ENCODE measurements around the gene KIF26B. TPM values are rescaled to one million over a fixed set of nuclear protein-coding genes. Genes with fewer than 3 reads are reported as not detected.

KIF26B gene
- total RNA-seq, 1 experiment from 2014 or later, result 1.6 TPM

DNA sequence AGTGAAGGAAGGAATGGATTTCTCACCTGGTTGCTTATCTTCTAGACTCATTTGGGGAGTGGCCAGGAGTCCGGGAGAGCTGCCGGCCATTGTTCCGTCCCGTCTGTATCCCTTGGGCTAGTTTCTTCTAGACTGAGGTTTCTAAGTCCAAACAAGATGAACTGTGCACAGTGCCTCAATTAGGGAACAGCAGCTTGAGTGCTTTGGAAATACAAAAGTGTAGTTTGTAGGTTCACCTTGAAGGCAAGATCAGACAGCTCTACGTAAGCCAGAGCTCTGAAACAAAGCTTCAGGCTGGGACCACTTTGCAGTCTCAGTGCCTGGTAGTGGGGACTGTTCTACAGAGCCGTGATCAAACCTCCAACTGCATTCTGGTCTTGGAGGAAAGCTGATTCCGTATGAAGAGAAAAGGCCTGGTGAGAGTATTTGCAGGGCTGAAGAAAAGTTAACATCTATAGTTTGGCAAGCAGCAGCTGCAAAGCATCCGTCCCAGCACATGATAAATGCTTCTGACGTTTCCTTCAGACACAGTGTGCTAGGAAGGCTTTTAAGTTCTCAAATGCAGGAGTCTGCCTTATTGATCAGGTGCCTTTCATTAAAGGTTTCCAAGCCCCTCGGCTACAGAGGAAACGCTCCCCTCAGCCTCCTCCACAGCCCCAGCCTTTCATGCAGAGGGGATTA, 432.8 kb downstream of the KIF26B start:
- TF ChIP-seq, protein P1, sequence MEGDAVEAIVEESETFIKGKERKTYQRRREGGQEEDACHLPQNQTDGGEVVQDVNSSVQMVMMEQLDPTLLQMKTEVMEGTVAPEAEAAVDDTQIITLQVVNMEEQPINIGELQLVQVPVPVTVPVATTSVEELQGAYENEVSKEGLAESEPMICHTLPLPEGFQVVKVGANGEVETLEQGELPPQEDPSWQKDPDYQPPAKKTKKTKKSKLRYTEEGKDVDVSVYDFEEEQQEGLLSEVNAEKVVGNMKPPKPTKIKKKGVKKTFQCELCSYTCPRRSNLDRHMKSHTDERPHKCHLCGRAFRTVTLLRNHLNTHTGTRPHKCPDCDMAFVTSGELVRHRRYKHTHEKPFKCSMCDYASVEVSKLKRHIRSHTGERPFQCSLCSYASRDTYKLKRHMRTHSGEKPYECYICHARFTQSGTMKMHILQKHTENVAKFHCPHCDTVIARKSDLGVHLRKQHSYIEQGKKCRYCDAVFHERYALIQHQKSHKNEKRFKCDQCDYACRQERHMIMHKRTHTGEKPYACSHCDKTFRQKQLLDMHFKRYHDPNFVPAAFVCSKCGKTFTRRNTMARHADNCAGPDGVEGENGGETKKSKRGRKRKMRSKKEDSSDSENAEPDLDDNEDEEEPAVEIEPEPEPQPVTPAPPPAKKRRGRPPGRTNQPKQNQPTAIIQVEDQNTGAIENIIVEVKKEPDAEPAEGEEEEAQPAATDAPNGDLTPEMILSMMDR (IDR thresholded peaks at IDR 0.05; ENCODE audit: unreplicated experiment), result no peak
- Mint-ChIP-seq H3K27me3 (ENCODE audit: insufficient read depth, unreplicated experiment) (peaks cover 9% of the 10 kb centered on the region), H3K36me3 (ENCODE audit: insufficient read depth, unreplicated experiment) (no peaks in the 10 kb centered on the region), H3K27ac (ENCODE audit: low read depth, unreplicated experiment) (no peak overlapping the region), H3K4me3 (ENCODE audit: unreplicated experiment) (no peak overlapping the region), H3K9me3 (ENCODE audit: unreplicated experiment) (no peaks in the 10 kb centered on the region), H3K4me1 (ENCODE audit: insufficient read depth, unreplicated experiment) (peaks cover 7% of the 10 kb centered on the region)
- CTCF ChIA-PET, result interaction anchor here (0.5 to 1.0 kb wide), 5 partner anchors 9 to 465 kb away, joined by 3 read pairs; no protein-coding TSS in a partner anchor
- DNase-seq (ENCODE audit: unreplicated experiment), result no peak
- intact Hi-C loops (cut with micrococcal nuclease), result loop anchor here (10.0 kb wide), 1 partner anchor 433 kb away; the partner anchor contains the start of gene KIF26B
- POLR2A ChIA-PET, result interaction anchor here (0.6 to 1.2 kb wide), 2 partner anchors 10 to 399 kb away, joined by 3 to 4 read pairs; no protein-coding TSS in a partner anchor
- no TSS peak for BruUV-seq (replicated peaks)

DNA sequence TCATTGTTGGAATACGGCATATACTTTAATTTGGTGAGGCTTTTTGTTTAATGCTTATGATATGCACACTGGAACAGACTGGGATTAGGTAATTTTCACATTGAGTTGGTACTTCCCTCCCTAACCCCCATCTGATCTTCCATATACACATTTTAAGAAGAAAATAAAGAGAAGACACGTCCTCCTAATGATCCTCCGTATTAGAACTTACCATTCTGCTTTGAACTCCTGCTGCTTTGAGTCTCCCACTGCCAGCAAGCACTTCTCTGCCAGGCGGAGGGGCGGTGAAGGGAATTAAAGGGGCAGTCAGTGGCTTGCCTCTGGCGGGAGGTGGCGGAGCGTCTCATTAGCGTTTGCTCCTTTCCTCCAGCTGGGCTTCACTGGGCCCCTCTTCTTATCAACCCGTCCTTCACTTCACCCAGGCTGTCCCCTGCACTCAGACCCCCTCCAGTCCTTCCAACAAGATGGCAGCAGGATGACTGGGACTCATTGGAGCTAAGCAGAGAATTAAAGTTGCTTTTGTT, 433.4 kb downstream of the KIF26B start:
- Mint-ChIP-seq H3K27ac (ENCODE audit: low read depth, unreplicated experiment) (no peak overlapping the region), H3K4me1 (ENCODE audit: insufficient read depth, unreplicated experiment) (peaks cover 7% of the 10 kb centered on the region), H3K4me3 (ENCODE audit: unreplicated experiment) (no peak overlapping the region), H3K36me3 (ENCODE audit: insufficient read depth, unreplicated experiment) (no peaks in the 10 kb centered on the region), H3K27me3 (ENCODE audit: insufficient read depth, unreplicated experiment) (peaks cover 3% of the 10 kb centered on the region), H3K9me3 (ENCODE audit: unreplicated experiment) (no peaks in the 10 kb centered on the region)
- CTCF ChIA-PET, result interaction anchor here (0.5 to 1.0 kb wide), 5 partner anchors 10 to 466 kb away, joined by 3 read pairs; no protein-coding TSS in a partner anchor
- intact Hi-C loops (cut with micrococcal nuclease), result loop anchor here (10.0 kb wide), 1 partner anchor 433 kb away; the partner anchor contains the start of gene KIF26B
- POLR2A ChIA-PET, result interaction anchor here (0.6 to 1.2 kb wide), 2 partner anchors 11 to 398 kb away, joined by 3 to 4 read pairs; no protein-coding TSS in a partner anchor
- TF ChIP-seq, protein P1 (IDR thresholded peaks at IDR 0.05; ENCODE audit: unreplicated experiment), result no peak
- no peak for DNase-seq (ENCODE audit: unreplicated experiment)
- BruUV-seq (replicated peaks), result no TSS peak

DNA sequence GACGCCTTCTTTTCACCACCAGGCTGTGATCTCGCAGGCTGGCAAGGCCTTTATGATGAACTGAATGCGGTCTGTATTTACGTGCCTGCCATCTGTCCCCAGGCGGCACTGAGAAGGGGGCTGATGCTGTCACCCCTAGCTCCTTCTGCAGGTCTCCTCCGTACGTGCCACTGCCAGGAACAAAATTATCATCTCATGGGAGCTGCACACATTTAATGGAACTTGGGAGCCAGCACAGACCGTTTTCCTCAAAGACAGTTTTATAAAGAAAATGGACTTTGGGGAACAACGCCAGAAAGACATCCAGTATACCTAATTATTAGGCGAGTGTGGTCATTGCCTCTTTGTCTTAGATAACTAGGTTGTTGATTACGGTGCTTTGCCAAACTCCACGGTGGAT, 434.5 kb downstream of the KIF26B start:
- Mint-ChIP-seq H3K9me3 (ENCODE audit: unreplicated experiment) (no peaks in the 10 kb centered on the region), H3K4me3 (ENCODE audit: unreplicated experiment) (no peak overlapping the region), H3K36me3 (ENCODE audit: insufficient read depth, unreplicated experiment) (no peaks in the 10 kb centered on the region), H3K4me1 (ENCODE audit: insufficient read depth, unreplicated experiment) (no peaks in the 10 kb centered on the region), H3K27me3 (ENCODE audit: insufficient read depth, unreplicated experiment) (no peaks in the 10 kb centered on the region), H3K27ac (ENCODE audit: low read depth, unreplicated experiment) (no peak overlapping the region)
- TF ChIP-seq, protein P1 (IDR thresholded peaks at IDR 0.05; ENCODE audit: unreplicated experiment), result no peak
- intact Hi-C loops (cut with micrococcal nuclease), result loop anchor here (10.0 kb wide), 1 partner anchor 435 kb away; the partner anchor contains the start of gene KIF26B
- BruUV-seq (replicated peaks), result no TSS peak
- ChIA-PET CTCF (interaction anchor here (0.6 kb wide), 1 partner anchor 176 kb away, joined by 3 read pairs; no protein-coding TSS in a partner anchor), POLR2A (interaction anchor here (0.6 kb wide), 1 partner anchor 52 kb away, joined by 4 read pairs; no protein-coding TSS in a partner anchor)
- no peak for DNase-seq (ENCODE audit: unreplicated experiment)

DNA sequence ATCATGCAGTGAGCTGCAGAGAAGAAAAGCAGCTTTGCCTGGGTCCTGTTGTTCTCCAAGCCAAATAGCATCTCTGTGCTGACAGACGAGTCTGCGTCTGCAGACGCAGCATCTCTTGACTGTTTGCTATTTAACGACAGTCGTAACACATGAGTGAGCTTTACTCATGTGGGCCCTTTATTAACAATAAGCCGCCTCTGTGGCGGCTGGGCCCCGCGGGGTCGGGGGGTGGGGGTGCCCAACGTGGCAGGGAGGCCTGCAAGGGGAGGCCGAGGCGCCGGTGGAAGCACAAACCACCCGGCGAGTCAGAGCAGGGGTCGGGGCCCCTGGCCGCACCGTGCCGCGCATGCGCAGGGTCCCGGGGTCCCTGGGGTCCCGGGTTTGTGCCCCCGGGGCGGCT, 435.1 kb downstream of the KIF26B start:
- no peak for DNase-seq (ENCODE audit: unreplicated experiment)
- BruUV-seq (replicated peaks), result no TSS peak
- Mint-ChIP-seq H3K27me3 (ENCODE audit: insufficient read depth, unreplicated experiment) (no peaks in the 10 kb centered on the region), H3K9me3 (ENCODE audit: unreplicated experiment) (no peaks in the 10 kb centered on the region), H3K36me3 (ENCODE audit: insufficient read depth, unreplicated experiment) (no peaks in the 10 kb centered on the region), H3K4me3 (ENCODE audit: unreplicated experiment) (no peak overlapping the region), H3K4me1 (ENCODE audit: insufficient read depth, unreplicated experiment) (no peaks in the 10 kb centered on the region), H3K27ac (ENCODE audit: low read depth, unreplicated experiment) (no peak overlapping the region)
- ChIA-PET POLR2A (interaction anchor here (0.6 kb wide), 1 partner anchor 51 kb away, joined by 4 read pairs; no protein-coding TSS in a partner anchor), CTCF (interaction anchor here (0.6 kb wide), 1 partner anchor 208 kb away, joined by 3 read pairs; no protein-coding TSS in a partner anchor)
- TF ChIP-seq, protein P1 (IDR thresholded peaks at IDR 0.05; ENCODE audit: unreplicated experiment), result no peak
- intact Hi-C loops (cut with micrococcal nuclease), result loop anchor here (5.0 to 10.0 kb wide), 2 partner anchors 208 to 435 kb away; partner anchors contain the start of gene KIF26B
